Measurements from ENCODE around the gene THAP3.

Gene THAP3

DNA sequence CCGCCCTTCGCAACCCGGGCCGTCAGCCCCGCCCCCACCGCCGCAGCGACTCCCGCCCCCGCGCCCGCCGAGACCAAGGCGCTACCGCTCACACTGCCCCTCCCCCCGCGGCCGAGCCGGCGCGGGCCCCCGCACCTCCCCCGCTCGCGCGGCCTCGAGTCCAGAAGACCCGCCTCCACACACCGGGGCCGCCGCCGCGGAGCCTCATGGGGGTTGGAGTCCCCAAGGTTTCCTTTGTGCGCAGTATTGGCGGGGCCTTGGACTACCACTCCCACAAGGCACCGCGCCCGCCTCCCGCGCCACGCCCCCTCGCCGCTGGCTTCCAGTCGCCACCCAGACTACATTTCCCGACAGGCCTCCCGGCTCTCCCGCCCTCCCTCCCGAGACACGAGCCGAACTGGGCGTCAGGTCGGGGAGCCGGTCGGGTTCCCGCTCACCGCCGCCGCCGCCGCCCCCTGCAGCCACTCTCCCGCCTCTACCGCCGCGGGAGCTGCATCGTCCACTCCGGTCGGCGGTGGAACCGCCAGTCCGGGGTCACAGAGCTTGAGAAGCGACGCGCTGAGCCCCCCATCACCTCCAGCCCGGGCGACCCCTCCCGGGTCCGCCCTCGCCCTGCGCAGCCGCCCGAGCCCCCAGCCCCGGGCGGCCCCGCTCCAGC lies 11.2 kb upstream of the THAP3 start, which contains the start of gene PHF13:
Gene PHF13 (plus strand): TSS at position 371 of the 658 bp plus-strand sequence. CDS start 336 bp downstream, outside the sequence.
- peak; percentile 97 to 98 for DNase-seq

DNA sequence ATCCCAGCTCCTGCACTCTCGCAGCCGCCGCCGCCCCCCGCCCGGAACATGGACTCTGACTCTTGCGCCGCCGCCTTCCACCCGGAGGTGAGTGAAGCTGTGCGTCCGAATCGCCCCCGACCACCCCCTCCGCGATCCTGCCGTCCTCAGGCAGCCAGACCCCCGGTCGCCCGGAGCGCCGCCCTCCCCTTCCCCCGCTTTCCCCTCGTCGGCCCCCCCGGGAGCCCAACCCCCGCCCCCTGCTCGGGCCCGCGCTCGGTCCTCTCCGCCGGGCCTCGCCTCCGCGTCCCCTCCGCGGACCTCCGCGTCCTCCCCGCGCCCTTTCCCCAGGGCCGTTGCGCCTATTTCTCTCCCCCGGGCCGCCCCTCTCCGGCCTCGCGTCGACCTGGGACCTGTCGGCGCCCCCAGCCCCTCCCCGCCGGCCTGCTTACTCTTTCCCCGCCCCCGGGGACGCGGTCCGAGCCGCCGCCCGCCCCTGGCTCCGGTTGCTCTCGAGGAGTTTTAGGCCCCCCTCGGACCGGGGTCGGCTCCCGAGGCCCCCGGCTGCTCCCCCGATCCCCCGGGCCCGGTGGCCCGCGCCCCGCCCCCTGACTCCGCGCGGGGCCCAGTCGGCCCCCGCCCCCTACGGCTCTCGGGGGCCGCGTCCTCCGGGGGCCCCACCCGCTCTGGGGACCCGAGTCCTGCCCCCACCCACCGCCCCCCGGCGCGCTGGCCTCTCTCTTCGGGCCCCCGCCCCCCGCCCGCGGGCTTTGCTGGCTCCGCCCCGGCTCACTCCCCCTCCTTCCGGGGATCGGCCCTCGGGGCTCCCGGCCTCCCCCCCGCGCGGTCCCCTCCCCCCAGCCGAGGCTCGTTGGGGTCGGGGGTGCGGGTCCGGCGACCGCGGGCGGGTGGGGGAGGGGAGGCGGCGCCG lies 10.4 kb upstream of the THAP3 start:
- DNase-seq = no peak

DNA sequence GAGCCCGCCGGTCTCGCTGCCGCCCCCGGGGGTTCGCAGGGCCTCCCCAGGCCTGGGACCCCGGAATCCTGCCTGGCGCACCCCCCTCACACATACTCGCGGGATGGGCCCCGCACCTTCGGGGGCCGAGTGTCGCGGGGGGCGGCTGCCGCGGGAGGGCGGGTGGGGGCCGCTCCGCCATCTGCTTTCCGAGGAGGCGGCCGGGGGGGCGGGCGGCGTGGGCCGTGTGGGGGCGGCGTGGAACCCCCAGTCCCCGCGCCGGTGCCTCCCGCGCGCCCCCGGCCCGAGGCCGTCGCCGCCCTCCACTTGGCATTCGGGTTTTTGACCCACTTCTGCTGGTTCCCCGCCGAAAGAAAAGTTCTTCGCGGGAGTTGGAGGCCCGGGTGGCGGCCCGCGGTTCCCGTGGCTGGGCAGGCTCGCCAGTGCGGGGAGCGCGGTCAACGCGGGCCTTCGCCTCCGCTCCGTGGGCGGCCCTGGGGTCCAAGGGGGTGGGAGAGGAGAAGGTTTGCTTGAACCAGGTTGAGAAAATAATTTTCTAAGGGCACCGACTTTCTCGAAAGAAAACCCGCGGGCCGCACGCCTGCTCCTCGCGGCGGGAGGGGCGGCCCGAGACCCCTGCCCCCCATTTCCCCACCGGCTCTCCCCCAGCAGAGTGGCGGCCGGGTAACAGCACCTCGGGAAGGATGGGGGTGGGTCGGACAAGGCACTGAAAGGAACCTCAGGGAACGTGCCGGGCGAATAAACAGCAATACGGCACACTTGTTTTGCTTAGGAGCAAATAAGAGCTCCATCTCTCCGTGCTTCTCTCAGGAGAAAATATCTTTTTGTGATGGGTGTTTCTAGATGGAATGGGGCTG lies 9.5 kb upstream of the THAP3 start:
- no peak for DNase-seq

DNA sequence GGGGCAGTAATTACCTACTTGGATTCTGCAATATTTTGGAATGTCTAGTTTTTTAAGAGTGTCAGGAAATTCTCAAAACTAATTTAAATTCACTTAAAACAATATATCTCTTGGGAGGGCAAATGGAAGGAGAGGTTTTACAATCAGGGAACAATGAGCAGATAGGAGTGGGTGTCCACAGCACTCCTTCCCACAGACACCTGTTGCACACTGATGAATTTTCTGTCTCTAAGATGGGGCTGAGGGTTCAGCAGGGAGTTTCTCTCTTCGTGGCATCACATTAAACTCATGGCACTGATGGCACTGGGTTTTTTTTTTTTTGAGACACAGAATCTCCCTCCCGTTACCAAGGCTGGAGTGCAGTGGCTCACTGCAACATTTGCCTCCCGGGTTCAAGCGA lies 5.6 kb upstream of the THAP3 start:
- DNase-seq = no peak

DNA sequence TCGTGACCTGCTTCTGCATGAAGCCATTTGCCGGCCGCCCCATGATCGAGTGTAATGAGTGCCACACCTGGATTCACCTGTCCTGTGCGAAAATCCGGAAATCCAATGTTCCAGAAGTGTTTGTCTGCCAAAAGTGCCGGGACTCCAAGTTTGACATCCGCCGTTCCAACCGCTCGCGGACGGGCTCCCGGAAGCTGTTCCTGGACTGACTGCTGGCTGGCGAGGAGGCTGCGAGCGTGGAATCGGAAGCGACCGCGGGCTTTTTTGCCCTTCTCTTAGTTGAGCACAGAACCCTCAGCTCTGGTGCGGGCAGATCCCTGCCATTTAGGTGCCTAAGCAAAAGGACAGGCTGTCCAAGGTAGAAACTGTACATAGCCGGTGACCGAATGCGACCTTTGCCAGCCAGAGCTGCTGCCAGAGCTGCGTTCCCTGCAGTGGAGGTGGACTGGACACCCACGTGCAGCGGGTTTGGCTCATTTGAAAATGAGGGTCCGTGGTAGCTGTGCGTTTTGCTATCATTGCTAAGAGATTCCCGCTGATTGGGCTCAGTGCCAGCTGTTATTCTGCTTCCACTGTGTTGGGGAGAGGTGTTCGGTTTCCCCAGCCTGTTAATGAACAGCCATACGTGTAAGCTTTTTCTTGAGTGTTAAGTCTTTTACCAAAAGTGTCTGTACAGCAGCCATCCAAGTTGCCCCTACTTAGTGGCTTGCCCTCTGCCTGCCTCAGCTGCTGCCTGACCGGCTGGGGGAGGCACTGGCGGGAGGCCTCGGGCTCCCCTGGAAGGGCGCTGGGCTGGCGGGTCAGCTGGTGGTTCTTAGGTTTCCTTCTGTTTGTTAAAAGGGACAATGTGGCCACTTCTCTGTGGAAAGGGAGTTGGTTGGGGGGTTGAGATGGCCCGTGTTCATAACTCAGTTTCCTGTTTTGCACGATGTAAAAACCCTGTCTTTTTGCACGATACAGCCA lies 3.0 kb upstream of the THAP3 start:
- DNase-seq = no peak

DNA sequence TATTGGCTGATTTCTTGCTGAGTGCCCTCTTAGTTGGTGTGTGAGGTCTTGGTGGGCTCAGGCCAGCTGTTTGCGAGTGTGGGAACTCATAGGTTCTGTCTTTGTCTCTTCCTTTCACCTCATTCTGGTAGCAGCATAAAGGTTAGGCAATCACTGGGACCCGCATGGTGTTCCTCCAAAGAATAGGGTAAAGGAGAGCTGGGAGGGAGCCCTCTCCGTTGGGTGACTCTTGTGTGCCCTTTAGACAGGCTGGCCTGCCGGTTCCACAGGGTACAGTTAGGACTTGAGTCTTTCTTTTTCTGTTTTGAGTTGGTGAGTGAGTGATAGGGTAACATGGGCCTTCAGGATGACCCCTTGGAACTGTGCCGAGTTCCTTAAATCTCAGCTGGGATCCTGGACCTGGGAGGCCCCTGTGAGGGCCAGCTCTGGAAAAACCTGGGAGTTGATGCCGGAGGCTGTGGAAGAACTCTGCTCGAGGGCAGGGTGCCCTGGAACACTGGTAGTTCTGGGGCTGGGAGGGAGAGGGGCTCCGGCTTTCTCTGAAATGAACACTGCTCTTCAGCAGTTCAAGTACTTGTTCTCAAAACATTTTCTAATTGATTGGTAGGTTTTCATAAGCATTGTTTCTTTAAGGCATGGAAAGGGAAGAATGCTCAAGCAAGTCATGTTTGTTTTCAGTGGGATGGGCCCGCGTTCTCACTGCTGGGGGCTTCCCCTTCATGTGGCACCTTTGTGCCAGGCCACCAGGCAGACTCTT lies 2.1 kb upstream of the THAP3 start:
- DNase-seq = no peak

DNA sequence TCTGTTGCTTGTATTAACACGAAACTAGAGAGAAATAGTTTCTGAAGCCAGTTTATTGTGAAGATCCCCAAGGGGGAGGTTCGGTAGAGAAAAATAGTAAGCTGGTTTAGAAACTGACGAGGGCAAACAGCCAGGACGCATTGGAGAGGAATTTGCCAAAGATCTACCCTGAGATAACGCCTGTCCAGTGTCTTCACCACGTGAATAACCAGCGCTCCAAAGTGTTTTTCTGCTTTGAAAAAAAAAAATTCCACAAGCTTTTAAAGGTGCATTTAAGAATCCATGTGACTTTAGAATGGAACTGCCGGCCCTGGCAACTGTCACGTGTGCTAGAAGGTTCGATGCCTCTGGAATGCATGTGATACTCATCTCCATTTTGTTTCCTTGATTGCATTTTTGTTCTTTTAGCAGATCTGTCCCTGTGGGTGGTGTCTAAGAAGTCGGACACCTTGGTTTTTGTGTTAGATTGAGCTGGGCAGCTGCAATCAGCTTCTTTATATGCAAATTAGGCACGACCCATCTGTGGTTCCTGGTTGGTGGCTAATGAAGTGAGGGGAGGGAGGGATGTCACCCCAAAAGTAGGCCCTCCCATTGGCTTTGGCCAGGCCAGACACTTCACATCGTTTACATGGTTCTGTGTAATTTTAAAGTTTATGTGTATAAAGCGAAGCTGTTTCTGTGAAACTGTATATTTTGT lies 1.3 kb upstream of the THAP3 start:
- DNase-seq = no peak

DNA sequence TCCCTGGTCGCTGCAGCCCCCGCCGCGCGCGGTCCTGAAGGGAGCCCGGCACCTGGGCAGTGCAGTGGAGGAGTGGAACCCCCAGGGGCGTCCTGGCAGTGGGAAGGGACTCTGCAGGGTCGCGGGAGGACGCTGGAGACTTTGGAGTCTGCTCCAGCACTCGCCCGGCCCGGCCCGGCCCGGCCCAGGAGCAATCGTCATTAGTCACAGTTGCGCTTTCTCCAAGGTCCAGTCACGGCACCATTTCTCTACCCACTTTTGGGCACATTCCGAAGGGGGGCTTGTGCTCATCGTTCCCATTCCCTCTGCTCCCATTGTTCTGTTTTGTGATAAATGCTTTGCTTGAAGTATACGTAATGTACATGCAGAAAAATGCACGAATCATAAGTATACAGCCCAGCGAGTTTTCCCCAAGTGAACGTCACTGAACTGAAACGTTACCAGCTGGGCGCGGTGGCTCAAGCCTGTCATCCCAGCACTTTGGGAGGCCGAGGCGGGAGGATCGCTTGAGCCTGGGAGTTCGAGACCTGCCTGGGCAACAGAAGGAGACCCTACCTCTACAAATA lies 999 bp downstream of the THAP3 start:
- DNase-seq = no peak

DNA sequence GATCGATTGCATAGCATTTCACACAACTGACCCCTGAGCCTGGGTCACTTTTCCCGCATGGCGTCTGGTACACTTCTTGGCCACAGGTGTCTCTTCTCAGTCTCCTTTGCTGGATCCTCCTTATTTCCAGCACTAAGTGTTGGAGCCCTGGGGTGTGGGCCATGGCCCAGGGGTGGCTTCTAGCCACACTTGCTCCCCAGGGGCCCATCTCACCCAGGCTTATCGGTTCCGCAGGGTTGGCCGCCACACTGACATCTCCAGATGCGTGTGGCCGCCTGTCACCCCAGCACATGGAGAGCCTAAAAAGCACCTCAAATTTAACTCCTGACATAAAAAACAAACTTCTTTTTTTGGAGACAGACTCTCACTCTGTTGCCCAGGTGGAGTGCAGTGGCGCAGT lies 2.4 kb downstream of the THAP3 start:
- no peak for DNase-seq

DNA sequence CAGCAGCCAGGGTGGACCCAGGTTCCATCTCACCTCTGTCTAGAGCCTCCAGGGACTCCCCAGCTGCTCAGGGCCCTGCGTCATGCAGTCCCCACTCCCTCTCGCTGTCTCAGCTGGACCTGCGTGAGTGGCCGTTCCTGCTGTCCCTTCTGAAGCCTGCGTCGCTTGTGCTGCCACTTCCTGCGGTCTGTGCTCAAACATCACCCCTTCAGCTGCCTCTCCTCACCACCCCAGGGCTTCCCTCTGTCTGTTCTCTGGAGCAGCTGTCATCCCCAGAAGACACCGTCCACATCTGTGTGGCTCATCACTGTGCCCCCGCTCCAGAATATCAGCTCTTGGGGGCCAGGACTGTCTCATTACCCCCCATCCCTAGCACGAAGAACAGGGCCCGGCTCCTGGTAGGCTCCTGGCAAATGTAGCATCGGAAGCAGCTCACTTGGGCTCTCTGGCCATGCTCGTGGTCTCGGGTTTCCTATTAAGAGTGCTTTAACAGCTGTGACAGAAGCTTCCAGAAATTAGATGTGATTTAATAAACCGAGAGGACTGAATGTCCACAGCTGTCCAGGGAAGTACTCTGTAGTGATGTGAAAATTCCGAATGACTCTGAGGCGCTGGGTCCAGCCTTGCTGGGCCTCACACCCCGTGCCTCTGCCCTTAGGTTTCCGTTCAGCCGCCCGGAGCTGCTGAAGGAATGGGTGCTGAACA lies 3.3 kb downstream of the THAP3 start:
- no peak for DNase-seq

DNA sequence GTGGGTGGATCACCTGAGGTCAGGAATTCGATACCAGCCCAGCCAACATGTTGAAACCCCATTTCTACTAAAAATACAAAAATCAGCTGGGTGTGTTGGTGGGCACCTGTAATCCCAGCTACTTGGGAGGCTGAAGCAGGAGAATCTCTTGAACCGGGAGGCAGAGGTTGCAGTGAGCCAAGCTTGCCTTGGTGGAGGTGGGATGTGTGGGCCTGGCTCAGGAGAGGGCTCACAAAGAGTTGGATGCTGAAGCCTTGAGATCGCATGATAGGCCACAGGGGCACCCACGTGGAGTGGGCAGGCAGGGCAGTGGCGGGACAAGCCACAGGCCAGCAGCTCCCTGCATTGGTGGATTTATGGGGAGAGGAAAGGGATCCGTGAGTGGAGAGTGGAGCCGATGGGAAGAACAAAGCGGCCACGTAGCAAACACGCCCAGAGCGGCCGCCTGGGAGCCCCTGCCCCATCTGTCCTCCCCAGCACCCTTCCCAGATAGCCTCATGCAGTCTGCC lies 4.4 kb downstream of the THAP3 start:
- DNase-seq = no peak

DNA sequence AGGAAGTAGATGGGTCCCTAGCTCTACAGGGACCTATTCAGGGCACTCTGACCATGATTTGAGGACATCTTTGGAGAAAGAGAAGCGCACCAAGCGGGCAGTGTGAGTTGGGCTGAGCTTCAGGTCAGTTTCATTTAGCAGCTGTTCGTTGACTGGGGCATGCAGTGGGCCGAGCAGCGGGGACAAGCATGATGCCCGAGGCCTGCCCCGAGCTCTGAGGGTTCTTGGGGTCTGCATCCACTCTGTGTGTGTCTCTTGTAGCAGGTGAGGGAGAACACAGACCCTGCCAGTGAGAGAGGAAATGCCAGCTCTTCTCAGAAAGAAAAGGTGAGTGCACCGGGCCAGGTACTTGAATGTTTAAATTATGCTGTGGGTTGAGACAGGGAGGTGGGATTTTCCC lies 5.4 kb downstream of the THAP3 start:
- no peak for DNase-seq

DNA sequence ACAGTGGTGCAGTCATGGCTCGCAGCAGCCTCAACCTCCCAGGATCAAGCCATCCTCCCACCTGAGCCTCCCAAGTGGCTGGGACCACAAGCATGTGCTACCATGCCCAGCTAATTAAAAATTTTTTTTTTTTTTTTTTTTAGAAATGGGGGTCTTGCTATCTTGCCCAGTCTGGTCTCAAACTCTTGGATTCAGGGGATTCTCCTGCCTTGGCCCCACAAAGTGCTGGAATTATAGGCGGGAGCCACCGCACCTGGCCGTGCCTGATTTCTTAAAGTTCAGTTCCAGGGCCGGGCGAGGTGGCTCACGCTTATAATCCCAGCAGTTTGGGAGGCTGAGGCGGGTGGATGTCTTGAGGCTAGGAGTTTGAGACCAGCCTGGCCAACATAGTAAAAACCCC lies 6.4 kb downstream of the THAP3 start:
- DNase-seq = no peak

DNA sequence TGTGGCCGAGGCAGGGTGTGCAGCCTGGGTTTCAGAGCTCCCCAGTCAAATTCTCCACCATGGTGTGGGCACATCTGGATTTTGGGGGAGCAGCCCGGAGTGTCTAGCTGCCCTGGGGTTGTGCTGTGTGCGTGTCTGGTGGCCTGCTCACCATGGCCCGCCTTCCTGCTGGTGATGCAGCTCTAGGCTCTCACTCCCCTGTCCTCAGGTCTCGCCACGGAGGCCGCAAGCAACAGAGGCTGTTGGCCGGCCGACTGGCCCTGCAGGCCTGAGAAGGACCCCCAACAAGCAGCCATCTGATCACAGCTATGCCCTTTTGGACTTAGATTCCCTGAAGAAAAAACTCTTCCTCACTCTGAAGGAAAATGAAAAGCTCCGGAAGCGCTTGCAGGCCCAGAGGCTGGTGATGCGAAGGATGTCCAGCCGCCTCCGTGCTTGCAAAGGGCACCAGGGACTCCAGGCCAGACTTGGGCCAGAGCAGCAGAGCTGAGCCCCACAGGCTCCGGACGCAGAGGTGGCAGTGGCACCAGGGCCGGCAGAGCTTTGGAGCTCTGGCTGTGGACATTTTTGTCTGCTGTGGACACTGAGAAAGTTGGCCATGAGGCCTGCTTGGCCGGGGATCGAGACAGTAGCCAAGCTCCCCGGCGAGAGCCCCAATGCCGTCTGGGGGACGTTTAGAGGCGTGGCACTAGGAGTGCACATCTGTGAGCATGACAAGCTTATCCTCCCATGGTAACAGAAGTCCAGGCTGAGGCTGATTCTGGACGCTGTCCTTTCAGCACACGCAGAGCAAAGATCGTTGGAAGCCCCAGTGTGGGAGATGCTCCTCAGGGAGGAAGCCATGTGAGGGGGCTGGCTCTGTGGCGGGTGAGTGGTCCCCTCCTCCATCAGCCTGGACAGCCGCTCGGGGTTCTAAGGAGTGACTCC lies 8.2 kb downstream of the THAP3 start:
- no peak for DNase-seq

DNA sequence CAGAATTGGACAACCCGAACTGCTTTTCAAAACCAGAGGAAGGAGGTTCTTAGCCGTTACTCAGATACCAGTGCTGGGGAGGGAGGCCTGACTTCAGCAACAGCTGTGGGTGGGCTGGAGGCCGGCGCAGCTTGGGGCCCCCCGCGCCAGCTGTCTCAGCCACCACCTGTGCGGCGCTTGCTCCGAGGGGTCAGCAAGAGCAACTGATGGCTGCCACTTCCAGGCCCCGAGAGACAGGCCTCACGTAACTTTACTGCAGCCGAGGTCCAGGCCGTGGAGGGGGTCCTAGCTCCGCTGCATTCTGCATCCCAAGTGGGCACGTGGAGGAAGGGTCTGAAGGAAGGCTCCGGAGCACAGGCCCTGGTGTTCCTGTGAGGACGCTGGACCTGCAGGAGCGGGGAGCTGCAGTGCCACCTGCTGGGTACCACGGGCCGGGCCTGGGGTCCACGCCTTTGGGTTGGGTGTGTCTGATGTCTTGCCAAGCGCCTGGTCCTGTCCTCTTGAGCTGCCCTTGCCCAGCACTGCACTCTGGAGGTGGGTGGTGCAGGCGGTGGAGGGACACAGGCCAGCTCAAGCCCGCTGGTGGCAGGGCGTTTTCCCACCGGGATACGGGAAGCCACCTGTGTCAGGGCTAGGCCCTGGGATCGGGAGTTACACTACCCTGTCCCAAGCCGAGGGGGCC lies 9.8 kb downstream of the THAP3 start:
- peak in 1 of 2 experiments; percentile 69 for DNase-seq

DNA sequence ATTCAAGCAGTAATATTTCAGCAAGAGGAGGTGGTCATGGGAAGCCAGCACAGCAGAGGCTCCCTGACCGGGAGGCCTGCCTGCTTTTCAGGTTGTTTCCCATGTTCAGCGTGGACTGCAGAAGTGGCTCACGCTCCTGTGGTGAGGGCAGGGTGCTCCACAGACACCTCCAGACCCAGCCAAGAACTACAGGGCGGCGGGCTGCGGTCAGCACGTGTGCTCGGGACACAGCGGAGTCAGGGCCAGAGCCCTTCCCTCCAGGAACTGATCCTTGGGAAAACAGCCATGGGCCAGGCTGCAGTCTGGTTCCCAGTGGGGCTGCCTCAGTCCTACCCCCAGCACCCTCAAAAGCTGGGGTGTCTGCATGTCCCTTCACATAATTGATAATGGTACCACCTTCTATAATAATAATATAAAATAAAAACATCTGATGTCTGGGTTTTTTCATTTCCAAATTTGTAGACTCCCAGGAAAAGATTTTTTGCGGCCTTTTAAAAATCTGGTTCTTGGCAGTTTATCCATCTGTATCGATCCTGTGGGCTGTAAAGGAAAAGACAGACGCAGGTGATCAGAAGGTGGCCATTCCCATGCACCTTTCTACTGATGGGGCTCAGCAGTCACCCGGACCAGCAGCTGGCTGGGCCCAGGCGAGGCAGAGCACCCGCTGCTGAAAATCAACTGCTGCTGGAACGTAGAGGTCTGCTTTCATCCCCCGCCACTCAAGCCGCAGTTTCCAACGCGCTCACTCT lies 10.7 kb downstream of the THAP3 start:
- DNase-seq = no peak

Data from NCI-H524 (cell line).